ENCODE results near the gene PIK3AP1.

The PIK3AP1 gene

DNA sequence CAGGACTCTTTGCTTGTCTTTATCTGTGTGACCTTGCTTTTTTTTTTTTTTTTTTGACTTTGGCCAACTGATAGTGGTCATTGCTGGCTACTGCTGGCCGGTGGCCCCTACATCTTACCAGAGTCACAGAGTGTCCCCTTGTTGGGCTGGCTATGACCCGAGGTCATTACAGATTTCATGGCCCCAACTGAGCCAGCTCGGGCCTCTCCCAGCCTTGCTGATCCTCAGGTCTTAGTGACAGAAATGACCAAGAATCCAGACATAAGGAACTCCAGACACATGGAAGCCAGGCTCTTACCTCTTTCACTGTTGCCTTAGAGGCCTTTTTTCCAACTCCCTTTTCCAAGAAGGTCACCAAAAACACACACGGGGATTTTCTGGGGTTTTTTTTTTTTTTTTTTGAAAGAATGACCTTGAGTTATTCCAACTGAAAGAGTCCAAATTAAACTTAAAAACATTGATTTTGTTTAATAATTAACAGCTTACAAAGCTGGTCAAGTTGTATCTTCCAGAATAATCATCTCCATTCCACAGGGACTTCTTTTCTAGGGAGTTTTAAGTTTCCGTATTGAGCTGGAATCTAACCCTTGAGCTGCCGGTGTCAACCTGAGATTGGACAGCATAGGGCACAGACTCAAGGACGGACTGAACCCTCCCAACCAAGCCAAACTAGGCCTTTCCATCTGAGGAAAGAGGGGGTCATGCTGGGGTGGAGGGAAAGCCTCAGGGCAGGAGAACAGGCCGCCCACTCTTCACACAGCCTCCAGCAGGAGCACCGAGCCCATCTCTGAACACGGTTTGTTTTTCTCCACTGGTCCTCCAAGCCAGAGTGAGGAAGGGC, 43.8 kb downstream of the PIK3AP1 start:
- no peak overlapping the region for H3K4me3 ChIP-seq (ENCODE audit: low read depth, low read length)
- in situ Hi-C loops (cut with HindIII; ENCODE audit: low sequenced_read_pairs) = no loop called here
- TF ChIP-seq, protein P1, sequence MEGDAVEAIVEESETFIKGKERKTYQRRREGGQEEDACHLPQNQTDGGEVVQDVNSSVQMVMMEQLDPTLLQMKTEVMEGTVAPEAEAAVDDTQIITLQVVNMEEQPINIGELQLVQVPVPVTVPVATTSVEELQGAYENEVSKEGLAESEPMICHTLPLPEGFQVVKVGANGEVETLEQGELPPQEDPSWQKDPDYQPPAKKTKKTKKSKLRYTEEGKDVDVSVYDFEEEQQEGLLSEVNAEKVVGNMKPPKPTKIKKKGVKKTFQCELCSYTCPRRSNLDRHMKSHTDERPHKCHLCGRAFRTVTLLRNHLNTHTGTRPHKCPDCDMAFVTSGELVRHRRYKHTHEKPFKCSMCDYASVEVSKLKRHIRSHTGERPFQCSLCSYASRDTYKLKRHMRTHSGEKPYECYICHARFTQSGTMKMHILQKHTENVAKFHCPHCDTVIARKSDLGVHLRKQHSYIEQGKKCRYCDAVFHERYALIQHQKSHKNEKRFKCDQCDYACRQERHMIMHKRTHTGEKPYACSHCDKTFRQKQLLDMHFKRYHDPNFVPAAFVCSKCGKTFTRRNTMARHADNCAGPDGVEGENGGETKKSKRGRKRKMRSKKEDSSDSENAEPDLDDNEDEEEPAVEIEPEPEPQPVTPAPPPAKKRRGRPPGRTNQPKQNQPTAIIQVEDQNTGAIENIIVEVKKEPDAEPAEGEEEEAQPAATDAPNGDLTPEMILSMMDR (IDR thresholded peaks at IDR 0.05; ENCODE audit: low read depth, low read length, missing control alignments) = no peak
- no peak for DNase-seq (ENCODE audit: low read depth)

DNA sequence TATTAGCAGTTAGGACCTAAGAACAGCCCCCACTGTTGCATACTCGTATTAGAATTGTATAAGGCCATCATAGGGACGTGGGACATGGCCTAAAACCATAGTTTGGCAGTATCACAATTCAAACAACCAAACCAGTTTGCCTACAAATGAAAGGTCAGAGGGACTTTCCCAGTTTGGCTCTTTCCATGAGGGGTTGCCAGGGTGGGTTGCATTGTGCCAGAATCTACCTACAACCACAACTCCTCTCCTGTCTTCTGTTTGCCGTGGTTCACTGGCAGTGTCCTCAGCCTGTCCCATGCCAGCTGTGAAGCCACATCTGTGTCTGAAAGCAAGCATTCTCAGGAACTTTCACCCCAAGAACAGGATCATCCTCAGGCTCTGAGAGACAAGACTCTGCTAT, 44.5 kb downstream of the PIK3AP1 start:
- H3K4me3 ChIP-seq (ENCODE audit: low read depth, low read length) = no peak overlapping the region
- TF ChIP-seq, protein P1 (IDR thresholded peaks at IDR 0.05; ENCODE audit: low read depth, low read length, missing control alignments) = no peak
- in situ Hi-C loops (cut with HindIII; ENCODE audit: low sequenced_read_pairs) = no loop called here
- no peak for DNase-seq (ENCODE audit: low read depth)

DNA sequence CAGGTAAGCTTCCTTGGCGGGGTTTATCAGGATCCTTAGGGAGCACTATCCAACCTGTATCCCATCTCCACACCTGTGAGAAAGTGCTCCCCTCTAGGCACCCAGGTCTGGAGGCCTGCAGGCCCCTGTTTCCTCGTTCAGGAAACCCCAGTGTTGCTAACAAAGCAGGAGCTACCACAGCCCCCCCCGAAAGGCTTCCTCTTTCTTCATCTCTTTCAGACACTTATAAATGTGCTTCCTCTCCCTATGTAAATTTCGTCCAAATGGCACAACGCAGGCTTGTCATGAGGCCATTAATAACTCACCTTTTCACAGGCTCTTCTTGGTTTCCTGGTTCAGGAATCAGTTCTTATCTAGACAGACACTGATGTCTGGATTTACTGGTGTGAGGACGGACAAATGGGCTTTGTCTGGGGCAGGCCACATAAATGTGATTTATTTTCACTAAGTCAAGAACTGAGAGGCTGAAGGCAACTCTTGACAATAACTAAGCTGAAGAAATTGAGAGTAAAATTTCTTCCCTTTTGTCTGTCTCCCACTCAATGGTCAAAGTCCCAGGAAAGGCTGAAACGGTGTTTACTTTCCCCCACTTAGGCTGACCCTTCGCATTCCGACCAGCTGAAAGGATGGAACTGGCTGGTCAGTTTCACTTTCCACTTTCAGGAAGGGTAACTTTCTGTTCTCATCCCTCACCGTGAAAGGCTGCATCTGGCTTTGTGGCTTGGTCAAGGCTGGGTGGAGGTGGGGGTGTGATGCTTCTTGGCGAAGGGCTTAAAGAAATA, 46.8 kb downstream of the PIK3AP1 start:
- in situ Hi-C loops (cut with HindIII; ENCODE audit: low sequenced_read_pairs) = no loop called here
- H3K4me3 ChIP-seq (ENCODE audit: low read depth, low read length) = no peak overlapping the region
- DNase-seq (ENCODE audit: low read depth) = peak; percentile 46
- TF ChIP-seq, protein P1 (IDR thresholded peaks at IDR 0.05; ENCODE audit: low read depth, low read length, missing control alignments) = no peak

DNA sequence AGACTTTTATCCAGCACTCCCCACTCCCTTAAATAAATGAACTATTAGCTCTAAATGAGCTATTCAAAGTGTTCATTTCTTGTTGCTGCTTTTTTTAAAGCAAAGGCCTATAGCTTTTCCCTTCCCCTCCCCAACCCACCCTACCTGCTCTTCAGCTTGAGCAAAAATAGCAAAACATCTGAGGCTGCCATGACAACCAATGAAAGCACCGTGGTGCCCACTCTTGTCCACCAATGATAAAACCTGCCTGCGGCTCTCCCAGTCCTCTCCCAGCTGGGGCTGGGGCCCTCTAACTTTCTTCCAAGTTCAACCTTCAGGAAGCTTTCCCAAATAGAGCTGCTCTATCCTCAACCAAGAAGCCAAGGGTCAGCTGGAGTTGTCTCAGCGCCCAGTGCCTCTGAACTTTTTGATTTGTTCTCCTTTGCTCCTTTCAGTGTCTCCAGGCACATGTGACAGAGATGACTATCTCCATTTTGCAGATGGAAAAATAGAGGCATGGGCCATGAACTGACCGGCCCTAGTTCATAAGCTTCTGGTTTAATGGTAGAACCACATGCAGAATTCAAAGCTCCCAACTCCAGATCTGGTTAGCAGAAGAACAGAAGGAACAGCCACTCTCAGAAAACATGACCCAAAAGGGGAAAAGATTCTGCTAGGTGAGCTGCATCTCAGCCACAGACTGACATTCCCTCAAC, 47.7 kb downstream of the PIK3AP1 start:
- in situ Hi-C loops (cut with HindIII; ENCODE audit: low sequenced_read_pairs) = no loop called here
- H3K4me3 ChIP-seq (ENCODE audit: low read depth, low read length) = no peak overlapping the region
- DNase-seq (ENCODE audit: low read depth) = no peak
- TF ChIP-seq, protein P1 (IDR thresholded peaks at IDR 0.05; ENCODE audit: low read depth, low read length, missing control alignments) = no peak

DNA sequence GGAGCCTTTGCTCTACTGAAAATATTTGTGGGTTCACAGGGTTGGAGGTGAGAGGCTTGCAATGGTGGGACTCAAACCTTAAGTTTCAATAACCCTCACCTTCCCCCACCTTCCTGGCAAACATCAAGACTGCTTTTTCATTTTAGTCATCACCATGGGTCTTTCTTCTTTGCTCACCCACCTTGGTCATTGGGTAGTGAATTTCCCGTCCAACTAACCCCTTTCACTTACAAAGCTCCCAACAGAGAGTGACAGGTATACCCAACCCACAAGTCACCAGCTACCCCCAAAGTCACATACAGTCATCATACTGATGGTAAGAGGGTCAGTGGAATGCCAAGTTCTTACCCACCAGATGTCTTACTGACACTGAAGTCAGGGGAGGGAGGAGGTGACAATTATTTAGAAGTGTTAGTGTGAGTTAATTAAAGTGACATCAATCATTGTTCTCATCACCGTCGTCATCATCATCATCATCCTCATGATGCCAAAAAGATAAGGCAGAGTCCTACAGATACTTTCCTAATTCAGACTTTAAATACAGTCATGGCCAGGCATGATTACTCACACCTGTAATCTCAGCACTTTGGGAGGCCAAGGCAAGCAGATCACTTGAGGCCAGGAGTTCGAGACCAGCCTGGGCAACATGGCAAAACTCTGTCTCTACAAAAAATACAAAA, 49.0 kb downstream of the PIK3AP1 start:
- in situ Hi-C loops (cut with HindIII; ENCODE audit: low sequenced_read_pairs) = no loop called here
- TF ChIP-seq, protein P1 (IDR thresholded peaks at IDR 0.05; ENCODE audit: low read depth, low read length, missing control alignments) = no peak
- no peak for DNase-seq (ENCODE audit: low read depth)
- no peak overlapping the region for H3K4me3 ChIP-seq (ENCODE audit: low read depth, low read length)

DNA sequence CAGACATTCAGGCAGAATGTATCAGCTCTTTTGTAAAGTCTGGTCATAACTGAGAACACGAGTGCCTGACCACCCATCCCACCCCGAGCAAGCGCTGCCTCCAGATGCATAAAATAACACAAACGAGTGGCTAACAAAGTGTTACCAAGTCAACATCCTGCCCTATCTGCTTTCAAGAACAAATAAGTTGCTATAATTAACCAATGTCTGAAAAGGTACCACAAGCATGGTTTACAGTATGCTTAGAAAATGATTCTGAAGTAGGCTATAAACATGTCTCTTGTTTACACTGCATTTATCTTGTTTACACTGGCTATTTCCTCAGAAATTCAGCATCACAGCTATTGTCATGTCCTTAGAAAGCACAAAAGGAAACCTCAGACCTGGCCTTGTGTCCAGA, 49.5 kb downstream of the PIK3AP1 start:
- in situ Hi-C loops (cut with HindIII; ENCODE audit: low sequenced_read_pairs) = no loop called here
- no peak for DNase-seq (ENCODE audit: low read depth)
- TF ChIP-seq, protein P1 (IDR thresholded peaks at IDR 0.05; ENCODE audit: low read depth, low read length, missing control alignments) = no peak
- H3K4me3 ChIP-seq (ENCODE audit: low read depth, low read length) = no peak overlapping the region

All from astrocyte of the cerebellum (primary cell).